ENCODE measurements around the gene DAD1.

DNA sequence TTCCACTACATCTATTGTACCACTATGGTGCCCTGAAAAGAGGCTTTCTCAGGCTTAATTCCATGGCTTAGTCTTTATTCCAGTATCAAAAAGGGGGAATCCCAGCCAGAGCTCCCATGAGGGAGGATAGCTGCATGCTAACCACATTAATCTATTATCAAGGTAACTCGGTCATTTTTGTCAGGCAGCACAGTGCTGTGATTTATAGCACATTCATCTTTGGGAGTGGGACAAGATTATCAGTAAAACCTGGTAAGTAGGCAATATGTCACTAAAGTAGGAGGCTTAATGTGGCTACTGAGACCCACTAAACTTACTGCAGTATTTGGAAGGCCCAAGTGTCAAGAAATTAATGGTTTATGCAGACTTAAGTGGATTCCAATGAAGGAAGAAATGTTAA is 58.9 kb downstream of the DAD1 start:
- TF ChIP-seq, protein P1, sequence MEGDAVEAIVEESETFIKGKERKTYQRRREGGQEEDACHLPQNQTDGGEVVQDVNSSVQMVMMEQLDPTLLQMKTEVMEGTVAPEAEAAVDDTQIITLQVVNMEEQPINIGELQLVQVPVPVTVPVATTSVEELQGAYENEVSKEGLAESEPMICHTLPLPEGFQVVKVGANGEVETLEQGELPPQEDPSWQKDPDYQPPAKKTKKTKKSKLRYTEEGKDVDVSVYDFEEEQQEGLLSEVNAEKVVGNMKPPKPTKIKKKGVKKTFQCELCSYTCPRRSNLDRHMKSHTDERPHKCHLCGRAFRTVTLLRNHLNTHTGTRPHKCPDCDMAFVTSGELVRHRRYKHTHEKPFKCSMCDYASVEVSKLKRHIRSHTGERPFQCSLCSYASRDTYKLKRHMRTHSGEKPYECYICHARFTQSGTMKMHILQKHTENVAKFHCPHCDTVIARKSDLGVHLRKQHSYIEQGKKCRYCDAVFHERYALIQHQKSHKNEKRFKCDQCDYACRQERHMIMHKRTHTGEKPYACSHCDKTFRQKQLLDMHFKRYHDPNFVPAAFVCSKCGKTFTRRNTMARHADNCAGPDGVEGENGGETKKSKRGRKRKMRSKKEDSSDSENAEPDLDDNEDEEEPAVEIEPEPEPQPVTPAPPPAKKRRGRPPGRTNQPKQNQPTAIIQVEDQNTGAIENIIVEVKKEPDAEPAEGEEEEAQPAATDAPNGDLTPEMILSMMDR (IDR thresholded peaks at IDR 0.05), result no peak
- no peak for TF ChIP-seq POLR2A (IDR thresholded peaks at IDR 0.05)
